ENCODE results near the gene AGK.
"Not testable (repeated sequence)": the region's sequence is repeated elsewhere in the genome, so short reads cannot be mapped to it uniquely, and the experiment has no call there.

The AGK gene

GRCh38 chr7:141557360-141557759 lies 6.2 kb downstream of the AGK start:
- no peak for DNase-seq (ENCODE audit: low spot score)

- DNase-seq (ENCODE audit: low spot score): not testable (repeated sequence)
These were observed 6.8 kb downstream of the AGK start for GRCh38 chr7:141557831-141558531.

- no peak for DNase-seq (ENCODE audit: low spot score)
These were observed 7.5 kb downstream of the AGK start for GRCh38 chr7:141558544-141559183.

GRCh38 chr7:141559961-141560360 lies 8.8 kb downstream of the AGK start:
- no peak for DNase-seq (ENCODE audit: low spot score)

- no peak for DNase-seq (ENCODE audit: low spot score)
These were observed 10.8 kb downstream of the AGK start for GRCh38 chr7:141562036-141562435.

GRCh38 chr7:141562543-141562942 lies 11.3 kb downstream of the AGK start:
- no peak for DNase-seq (ENCODE audit: low spot score)

GRCh38 chr7:141562972-141563371 lies 11.8 kb downstream of the AGK start:
- no peak for DNase-seq (ENCODE audit: low spot score)

GRCh38 chr7:141563956-141564623 lies 12.9 kb downstream of the AGK start:
- DNase-seq (ENCODE audit: low spot score): peak; percentile 28

GRCh38 chr7:141567432-141567831 lies 16.2 kb downstream of the AGK start:
- no peak for DNase-seq (ENCODE audit: low spot score)

- no peak for DNase-seq (ENCODE audit: low spot score)
These were observed 17.0 kb downstream of the AGK start for GRCh38 chr7:141568227-141568626.

GRCh38 chr7:141571059-141571458 lies 19.8 kb downstream of the AGK start:
- DNase-seq (ENCODE audit: low spot score): no peak

GRCh38 chr7:141572175-141572574 lies 21.0 kb downstream of the AGK start:
- DNase-seq (ENCODE audit: low spot score): no peak

- DNase-seq (ENCODE audit: low spot score): no peak
These were observed 22.3 kb downstream of the AGK start for GRCh38 chr7:141573511-141573910.

GRCh38 chr7:141575164-141575563 lies 24.0 kb downstream of the AGK start:
- no peak for DNase-seq (ENCODE audit: low spot score)

- no peak for DNase-seq (ENCODE audit: low spot score)
These were observed 24.6 kb downstream of the AGK start for GRCh38 chr7:141575654-141576448.

GRCh38 chr7:141577043-141577839 lies 26.0 kb downstream of the AGK start:
- no peak for DNase-seq (ENCODE audit: low spot score)

GRCh38 chr7:141579953-141580352 lies 28.7 kb downstream of the AGK start:
- DNase-seq (ENCODE audit: low spot score): not testable (repeated sequence)

GRCh38 chr7:141582063-141582462 lies 30.9 kb downstream of the AGK start:
- DNase-seq (ENCODE audit: low spot score): not testable (repeated sequence)

- peak; percentile 72 for DNase-seq (ENCODE audit: low spot score)
These were observed 33.7 kb downstream of the AGK start for GRCh38 chr7:141584935-141585334.

- no peak for DNase-seq (ENCODE audit: low spot score)
These were observed 34.6 kb downstream of the AGK start for GRCh38 chr7:141585592-141586510.

Measured in iPS-NIHi11 (cell line).